Activated T-helper 1 cell treated with anti-CD3 and anti-CD28 coated beads, Interleukin-12 subunit alpha, Interleukin-12 subunit beta, Interleukin-2, Interleukin-4 antibody, amounts not matched to agents 30 ng/mL and 10 ng/mL and 1 ng/mL, durations not matched to agents 14 hours and 24 hours and 36 hours (primary cell): ENCODE measurements around the gene IL5RA. TPM values are rescaled to one million over a fixed set of nuclear protein-coding genes. Genes with fewer than 3 reads are reported as not detected.

Experiments used
- DNase-seq: peaks from one replicate; pipeline ENCODE4 v3.0.0; 2021; ENCODE audit warnings: low spot score
- H3K27ac Mint-ChIP-seq: one replicate; pipeline ENCODE4 v1.8.0; 2021; ENCODE audit warnings: mild to moderate bottlenecking, mixed read lengths
- H3K27me3 Mint-ChIP-seq: one replicate; pipeline ENCODE4 v1.8.0; 2022; ENCODE audit warnings: mild to moderate bottlenecking, moderate library complexity, mixed read lengths; ENCODE audit not compliant: insufficient read depth
- H3K36me3 Mint-ChIP-seq: one replicate; pipeline ENCODE4 v1.8.0; 2021; ENCODE audit warnings: low read depth, mixed read lengths
- H3K4me1 Mint-ChIP-seq: one replicate; pipeline ENCODE4 v1.8.0; 2021; ENCODE audit warnings: low read depth, mixed read lengths
- H3K4me3 Mint-ChIP-seq: one replicate; pipeline ENCODE4 v1.8.0; 2021; ENCODE audit warnings: mild to moderate bottlenecking, moderate library complexity, mixed read lengths
- H3K9me3 Mint-ChIP-seq: one replicate; pipeline ENCODE4 v1.8.0; 2021; ENCODE audit warnings: mixed read lengths
- intact Hi-C: fragments of 100-400 bp; cut with micrococcal nuclease; formaldehyde crosslinking; loops from one replicate; pipeline ENCODE4 v1.15.1; 2024
- total RNA-seq: library from RNA; stranded (reverse); gene quantifications from 2 replicates; pipeline ENCODE4 v1.2.3, GENCODE V29; 2022

IL5RA gene
- total RNA-seq, 1 donor from 2014 or later, result not detected

DNA sequence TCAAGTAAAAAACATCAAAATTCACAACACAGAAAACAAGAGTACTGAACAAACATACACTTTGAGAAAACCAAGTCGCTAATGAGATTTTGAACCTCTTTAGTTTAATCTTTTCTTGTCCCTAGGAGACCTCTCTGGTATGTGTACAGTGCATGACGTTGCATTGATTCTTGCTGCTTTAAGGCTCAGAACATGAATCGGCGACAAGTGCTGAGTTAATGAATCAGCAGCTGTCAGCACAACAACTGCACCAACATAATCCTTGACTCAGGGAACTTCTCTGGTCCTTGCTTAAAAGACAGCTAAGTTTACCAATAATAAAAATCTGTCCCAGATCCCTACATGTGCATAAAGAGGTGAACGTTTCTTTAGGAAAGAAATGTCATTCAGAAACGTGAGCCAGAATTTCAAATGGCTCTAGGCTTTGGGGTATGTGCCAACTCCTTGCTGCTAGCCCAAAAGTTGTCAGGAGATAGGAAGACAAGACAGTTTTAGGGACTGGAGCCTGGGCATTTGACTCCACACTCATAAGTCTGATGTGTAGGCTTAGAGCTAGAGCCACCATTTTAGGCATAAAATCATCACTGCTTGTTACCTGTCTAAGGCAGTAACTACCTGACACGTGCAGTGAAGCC is 86.9 kb downstream of the IL5RA start:
- Mint-ChIP-seq H3K4me1 (peaks cover 6% of the 10 kb centered on the region), H3K27me3 (peaks cover 10% of the 10 kb centered on the region), H3K9me3 (no peaks in the 10 kb centered on the region), H3K36me3 (no peaks in the 10 kb centered on the region), H3K27ac (no peak overlapping the region), H3K4me3 (no peak overlapping the region)
- no peak for DNase-seq
- intact Hi-C loops, result no loop called here

DNA sequence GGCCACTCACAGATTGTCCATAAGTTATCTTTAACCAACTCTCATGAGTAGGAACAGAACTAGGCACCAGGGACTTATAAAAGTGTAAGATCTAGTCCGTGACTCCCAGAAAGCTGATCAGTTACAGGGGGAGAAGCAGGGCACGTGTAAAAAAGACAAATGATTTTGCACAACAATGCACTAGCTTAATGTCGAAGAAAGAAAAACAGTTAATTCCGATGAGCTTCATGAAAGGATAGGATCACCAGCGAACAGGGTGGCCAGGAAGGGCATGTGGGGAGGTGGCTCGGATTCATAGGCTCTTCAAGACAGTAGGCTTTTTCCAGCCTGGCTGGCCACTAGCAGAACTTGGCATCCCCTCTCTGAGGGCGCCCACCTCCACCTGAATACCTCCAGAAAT is 90.0 kb downstream of the IL5RA start:
- DNase-seq, result no peak
- no peaks in the 10 kb centered on the region for H3K4me1 Mint-ChIP-seq
- H3K4me3 Mint-ChIP-seq, result no peak overlapping the region
- intact Hi-C loops, result no loop called here
- H3K27ac Mint-ChIP-seq, result no peak overlapping the region
- peaks cover 11% of the 10 kb centered on the region for H3K27me3 Mint-ChIP-seq
- no peaks in the 10 kb centered on the region for H3K9me3 Mint-ChIP-seq
- no peaks in the 10 kb centered on the region for H3K36me3 Mint-ChIP-seq

Other genes starting within 250 kb of the IL5RA start
- 52.4 and 53.5 TPM in 2 replicates for gene TRNT1, start 16.6 kb upstream of the IL5RA start, total RNA-seq
- gene CRBN, start 69.3 kb upstream of the IL5RA start, total RNA-seq, result 36.8 and 42.5 TPM in 2 replicates